ENCODE measurements around the gene UBE3D. TPM values are rescaled to one million over a fixed set of nuclear protein-coding genes. Genes with fewer than 3 reads are reported as not detected.

The UBE3D gene
- total and polyA plus RNA-seq, 12 donors = 1.9 to 4.6 (median 2.6) TPM

- Histone ChIP-seq H3K36me3 (peaks cover 0 to 8% (median 0%) of the 10 kb centered on the region in 9 donors), H3K9me3 (no peaks in the 10 kb centered on the region), H3K4me1 (peaks cover 0 to 15% (median 0%) of the 10 kb centered on the region in 9 donors), H3K27me3 (no peaks in the 10 kb centered on the region), H3K27ac (no peak overlapping the region), H3K4me3 (no peak overlapping the region)
- DNase-seq (no peak), ATAC-seq (no peak)
- intact Hi-C loops (cut with DNase I) = no loop called here
- WGBS, 2 donors = 30 to 37% methylated on average over 1 of the region's 1 CpG
- no peak for TF ChIP-seq CTCF (IDR thresholded peaks at IDR 0.05)
Measured at GRCh38 chr6:83008626-83009025, 57.0 kb downstream of the UBE3D start.

GRCh38 chr6:83006270-83006905 is 59.3 kb downstream of the UBE3D start:
- peaks cover 0 to 15% (median 0%) of the 10 kb centered on the region in 9 donors for H3K4me1 ChIP-seq
- no peak for TF ChIP-seq CTCF (IDR thresholded peaks at IDR 0.05)
- H3K9me3 ChIP-seq = no peaks in the 10 kb centered on the region
- 83 to 91% methylated on average over 2 of the region's 2 CpGs for WGBS, 2 donors
- peaks cover 0 to 8% (median 0%) of the 10 kb centered on the region in 9 donors for H3K36me3 ChIP-seq
- H3K4me3 ChIP-seq = no peak overlapping the region
- no peak for DNase-seq
- no peak for ATAC-seq
- no peaks in the 10 kb centered on the region for H3K27me3 ChIP-seq
- intact Hi-C loops (cut with DNase I) = no loop called here
- H3K27ac ChIP-seq = no peak overlapping the region

GRCh38 chr6:82996156-82996555 is 69.5 kb downstream of the UBE3D start:
- ATAC-seq (no peak), DNase-seq (no peak)
- no peak overlapping the region for H3K27ac ChIP-seq
- no peaks in the 10 kb centered on the region for H3K9me3 ChIP-seq
- H3K36me3 ChIP-seq = no peaks in the 10 kb centered on the region
- intact Hi-C loops (cut with DNase I) = no loop called here
- no peaks in the 10 kb centered on the region for H3K27me3 ChIP-seq
- no peak overlapping the region for H3K4me3 ChIP-seq
- no peaks in the 10 kb centered on the region for H3K4me1 ChIP-seq
- TF ChIP-seq CTCF (IDR thresholded peaks at IDR 0.05) = no peak

- DNase-seq (no peak), ATAC-seq (no peak)
- WGBS, 2 donors = 75 to 79% methylated on average over 3 of the region's 3 CpGs
- no peaks in the 10 kb centered on the region for H3K36me3 ChIP-seq
- H3K27me3 ChIP-seq = no peaks in the 10 kb centered on the region
- intact Hi-C loops (cut with DNase I) = no loop called here
- no peak overlapping the region for H3K4me3 ChIP-seq
- H3K9me3 ChIP-seq = no peaks in the 10 kb centered on the region
- TF ChIP-seq CTCF (IDR thresholded peaks at IDR 0.05) = no peak
- H3K27ac ChIP-seq = no peak overlapping the region
- H3K4me1 ChIP-seq = no peaks in the 10 kb centered on the region
Measured at GRCh38 chr6:82995066-82995465, 70.6 kb downstream of the UBE3D start.
